ENCODE results near the gene GPC5.

GPC5 gene

GRCh38 chr13:91369441-91369831 lies 29.0 kb upstream of the GPC5 start:
- Histone ChIP-seq H2AFZ (ENCODE audit: low read depth, low read length, severe bottlenecking) (no peak overlapping the region), H3K4me3 (ENCODE audit: insufficient read depth, low read length, poor library complexity, severe bottlenecking) (no peak overlapping the region), H3K4me2 (ENCODE audit: low read depth, low read length, poor library complexity, severe bottlenecking) (no peak overlapping the region), H3K36me3 (ENCODE audit: low read length) (no peaks in the 10 kb centered on the region), H3F3A (ENCODE audit: insufficient read depth) (peaks cover 12% of the 10 kb centered on the region), H4K20me1 (ENCODE audit: low read depth, low read length) (no peaks in the 10 kb centered on the region), H3K79me2 (ENCODE audit: insufficient read depth, low read length) (no peaks in the 10 kb centered on the region), H3K9me3 (ENCODE audit: insufficient read depth, low read length) (no peaks in the 10 kb centered on the region), H3K9me2 (replicated peaks; ENCODE audit: insufficient read depth, low read length) (no peaks in the 10 kb centered on the region), H3K27ac (ENCODE audit: low read depth, low read length) (no peak overlapping the region), H3K9ac (ENCODE audit: low read length) (no peak overlapping the region), H3K27me3 (ENCODE audit: low read length) (no peaks in the 10 kb centered on the region)
- no peak for TF ChIP-seq EZH2phosphoT487 (conservative IDR thresholded peaks at IDR 0.05; ENCODE audit: low read length)
- TF ChIP-seq CTCF (IDR thresholded peaks at IDR 0.05; ENCODE audit: insufficient read depth, low read length, poor library complexity, severe bottlenecking): no peak

GRCh38 chr13:91370501-91370900 lies 27.9 kb upstream of the GPC5 start:
- Histone ChIP-seq H3K27me3 (ENCODE audit: low read length) (no peaks in the 10 kb centered on the region), H3F3A (ENCODE audit: insufficient read depth) (peaks cover 2% of the 10 kb centered on the region; the same call in 1 of the 2 replicates), H4K20me1 (ENCODE audit: low read depth, low read length) (no peaks in the 10 kb centered on the region), H3K27ac (ENCODE audit: low read depth, low read length) (no peak overlapping the region), H3K4me3 (ENCODE audit: insufficient read depth, low read length, poor library complexity, severe bottlenecking) (no peak overlapping the region), H3K36me3 (ENCODE audit: low read length) (no peaks in the 10 kb centered on the region), H3K9ac (ENCODE audit: low read length) (no peak overlapping the region), H3K9me3 (ENCODE audit: insufficient read depth, low read length) (no peaks in the 10 kb centered on the region), H3K9me2 (replicated peaks; ENCODE audit: insufficient read depth, low read length) (no peaks in the 10 kb centered on the region), H3K79me2 (ENCODE audit: insufficient read depth, low read length) (no peaks in the 10 kb centered on the region), H2AFZ (ENCODE audit: low read depth, low read length, severe bottlenecking) (no peak overlapping the region), H3K4me2 (ENCODE audit: low read depth, low read length, poor library complexity, severe bottlenecking) (no peak overlapping the region)
- TF ChIP-seq CTCF (IDR thresholded peaks at IDR 0.05; ENCODE audit: insufficient read depth, low read length, poor library complexity, severe bottlenecking) (no peak), EZH2phosphoT487 (conservative IDR thresholded peaks at IDR 0.05; ENCODE audit: low read length) (no peak)

GRCh38 chr13:91372911-91373310 lies 25.5 kb upstream of the GPC5 start:
- H3K27me3 ChIP-seq (ENCODE audit: low read length): no peaks in the 10 kb centered on the region
- no peak overlapping the region for H3K4me3 ChIP-seq (ENCODE audit: insufficient read depth, low read length, poor library complexity, severe bottlenecking)
- no peaks in the 10 kb centered on the region for H3F3A ChIP-seq (ENCODE audit: insufficient read depth)
- H3K4me2 ChIP-seq (ENCODE audit: low read depth, low read length, poor library complexity, severe bottlenecking): no peak overlapping the region
- no peaks in the 10 kb centered on the region for H3K36me3 ChIP-seq (ENCODE audit: low read length)
- no peak overlapping the region for H3K27ac ChIP-seq (ENCODE audit: low read depth, low read length)
- no peaks in the 10 kb centered on the region for H4K20me1 ChIP-seq (ENCODE audit: low read depth, low read length)
- H3K9ac ChIP-seq (ENCODE audit: low read length): no peak overlapping the region
- no peaks in the 10 kb centered on the region for H3K9me3 ChIP-seq (ENCODE audit: insufficient read depth, low read length)
- TF ChIP-seq CTCF (IDR thresholded peaks at IDR 0.05; ENCODE audit: insufficient read depth, low read length, poor library complexity, severe bottlenecking): no peak
- TF ChIP-seq EZH2phosphoT487 (conservative IDR thresholded peaks at IDR 0.05; ENCODE audit: low read length): no peak
- H2AFZ ChIP-seq (ENCODE audit: low read depth, low read length, severe bottlenecking): no peak overlapping the region
- no peaks in the 10 kb centered on the region for H3K9me2 ChIP-seq (replicated peaks; ENCODE audit: insufficient read depth, low read length)
- H3K79me2 ChIP-seq (ENCODE audit: insufficient read depth, low read length): no peaks in the 10 kb centered on the region

Measured in SU-DHL-6 (cell line).